ENCODE data around the gene NCBP3.
"Not testable (repeated sequence)": the region's sequence is repeated elsewhere in the genome, so short reads cannot be mapped to it uniquely, and the experiment has no call there.

Gene NCBP3

GRCh38 chr17:3794557-3795389 is 51.3 kb downstream of the NCBP3 start:
- no peak for DNase-seq (ENCODE audit: low read depth, low spot score)
- POLR2A ChIA-PET, result interaction anchor here (0.6 kb wide), 2 partner anchors 42 to 68 kb away, joined by 3 to 6 read pairs; no protein-coding TSS in a partner anchor
- CTCF ChIA-PET, result interaction anchor here (2.0 kb wide), 1 partner anchor 32 kb away, joined by 7 read pairs; no protein-coding TSS in a partner anchor
- no peak for TF ChIP-seq CTCF (IDR thresholded peaks at IDR 0.05; ENCODE audit: insufficient read depth, low read length, missing control alignments)
- no peak overlapping the region for H3K4me3 ChIP-seq (ENCODE audit: low read depth, low read length)

GRCh38 chr17:3794152-3794551 is 51.9 kb downstream of the NCBP3 start:
- H3K4me3 ChIP-seq (ENCODE audit: low read depth, low read length); POLR2A ChIA-PET; CTCF ChIA-PET; DNase-seq (ENCODE audit: low read depth, low spot score): not testable (repeated sequence)

GRCh38 chr17:3793258-3793657 is 52.8 kb downstream of the NCBP3 start:
- CTCF ChIA-PET, result interaction anchor here (1.0 to 1.2 kb wide), 2 partner anchors 34 to 120 kb away, joined by 4 to 6 read pairs; no protein-coding TSS in a partner anchor
- H3K4me3 ChIP-seq (ENCODE audit: low read depth, low read length); POLR2A ChIA-PET; DNase-seq (ENCODE audit: low read depth, low spot score): not testable (repeated sequence)

GRCh38 chr17:3792481-3792880 is 53.6 kb downstream of the NCBP3 start:
- ChIA-PET POLR2A (no interaction called here), CTCF (interaction anchor here (0.9 to 2.0 kb wide), 5 partner anchors 35 to 121 kb away, joined by 3 to 9 read pairs (median 4); no protein-coding TSS in a partner anchor)
- DNase-seq (ENCODE audit: low read depth, low spot score), result no peak
- no peak for TF ChIP-seq CTCF (IDR thresholded peaks at IDR 0.05; ENCODE audit: insufficient read depth, low read length, missing control alignments)
- H3K4me3 ChIP-seq (ENCODE audit: low read depth, low read length), result no peak overlapping the region

GRCh38 chr17:3788200-3788599 is 57.8 kb downstream of the NCBP3 start:
- H3K4me3 ChIP-seq (ENCODE audit: low read depth, low read length), result no peak overlapping the region
- TF ChIP-seq CTCF (IDR thresholded peaks at IDR 0.05; ENCODE audit: insufficient read depth, low read length, missing control alignments), result no peak
- DNase-seq (ENCODE audit: low read depth, low spot score), result no peak
- POLR2A ChIA-PET, result no interaction called here
- CTCF ChIA-PET, result no interaction called here

GRCh38 chr17:3785323-3785722 is 60.7 kb downstream of the NCBP3 start:
- DNase-seq (ENCODE audit: low read depth, low spot score); H3K4me3 ChIP-seq (ENCODE audit: low read depth, low read length); POLR2A ChIA-PET: not testable (repeated sequence)
- CTCF ChIA-PET, result interaction anchor here (0.6 kb wide), 1 partner anchor 31 kb away, joined by 3 read pairs; no protein-coding TSS in a partner anchor

GRCh38 chr17:3782751-3783150 is 63.3 kb downstream of the NCBP3 start:
- DNase-seq (ENCODE audit: low read depth, low spot score), result no peak
- no peak for TF ChIP-seq CTCF (IDR thresholded peaks at IDR 0.05; ENCODE audit: insufficient read depth, low read length, missing control alignments)
- ChIA-PET CTCF (no interaction called here), POLR2A (no interaction called here)
- H3K4me3 ChIP-seq (ENCODE audit: low read depth, low read length), result no peak overlapping the region

- ChIA-PET CTCF (interaction anchor here (0.9 to 2.2 kb wide), 4 partner anchors 44 to 65 kb away, joined by 3 to 14 read pairs (median 8); partner anchors contain the start of gene NCBP3), POLR2A (no interaction called here)
- no peak for TF ChIP-seq CTCF (IDR thresholded peaks at IDR 0.05; ENCODE audit: insufficient read depth, low read length, missing control alignments)
- no peak for DNase-seq (ENCODE audit: low read depth, low spot score)
- H3K4me3 ChIP-seq (ENCODE audit: low read depth, low read length), result no peak overlapping the region
Measured at GRCh38 chr17:3780986-3781385, 65.1 kb downstream of the NCBP3 start.
